ENCODE results near the gene KDSR.

KDSR gene

DNA sequence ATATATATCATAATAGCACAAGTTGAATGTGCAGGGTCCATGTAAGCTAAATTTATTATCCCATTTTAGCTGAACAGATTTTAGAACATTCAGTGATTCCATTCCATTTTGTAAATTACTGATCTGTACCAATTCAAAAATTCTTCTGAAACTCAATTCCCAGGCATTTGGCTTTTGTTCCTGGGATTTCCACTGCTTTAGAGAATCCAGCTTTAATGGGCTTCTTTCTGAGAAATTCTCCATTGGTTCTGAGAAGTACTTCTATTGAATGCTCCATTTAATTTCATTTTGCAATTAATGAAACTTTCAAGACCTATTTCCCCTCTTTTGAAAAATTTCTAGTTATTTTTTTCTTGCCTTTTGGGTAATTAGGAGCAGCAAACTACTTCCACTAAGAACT lies 84.2 kb downstream of the KDSR start:
- no peak for DNase-seq

Measured in bone marrow (tissue), 2 donors.